Hypothalamus (tissue), 51 donors: ENCODE results near the gene SETBP1.

Experiments used
- DNase-seq, 51 donors: peaks; one replicate each; lab custom pipeline; 2025; lab: John Stamatoyannopoulos, UW

The SETBP1 gene

DNA sequence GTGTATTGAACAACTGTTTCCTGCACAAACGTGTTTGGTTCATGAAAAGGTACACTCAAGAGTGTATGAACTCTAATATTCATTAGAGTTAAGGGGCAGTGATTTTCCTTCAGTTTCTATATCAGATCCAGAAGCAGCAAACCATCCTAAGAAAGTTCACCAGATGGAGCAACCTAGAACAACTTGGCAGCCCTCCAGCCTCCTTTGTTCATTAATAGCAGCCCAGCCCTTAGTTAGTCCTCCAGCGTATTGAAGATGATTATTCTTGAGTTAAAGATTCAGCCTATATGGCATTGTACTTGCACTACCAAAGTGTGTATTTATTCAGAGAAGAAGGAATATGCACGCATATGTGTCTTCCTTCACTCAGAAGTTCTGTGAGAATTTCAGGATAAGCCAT, 365.5 kb downstream of the SETBP1 start:
- no peak for DNase-seq

DNA sequence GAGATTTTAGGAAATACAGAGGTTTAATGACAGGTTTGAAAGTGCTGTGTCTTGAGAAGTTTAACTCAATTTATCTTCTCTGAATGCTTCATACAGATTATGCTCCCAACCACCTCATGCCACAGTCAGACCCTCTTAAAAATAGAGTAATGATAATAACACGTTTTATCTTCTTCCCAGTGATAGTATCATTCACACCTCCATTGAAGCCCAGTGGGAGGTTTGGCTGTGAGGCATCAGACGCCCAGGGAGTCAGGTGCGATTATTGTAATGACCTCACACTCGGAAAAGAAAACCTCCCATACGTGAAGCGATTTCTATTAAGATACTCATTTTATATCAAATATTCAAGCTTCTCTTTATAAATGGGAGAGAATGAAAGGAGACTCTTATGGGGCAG, 366.3 kb downstream of the SETBP1 start:
- DNase-seq, result no peak

DNA sequence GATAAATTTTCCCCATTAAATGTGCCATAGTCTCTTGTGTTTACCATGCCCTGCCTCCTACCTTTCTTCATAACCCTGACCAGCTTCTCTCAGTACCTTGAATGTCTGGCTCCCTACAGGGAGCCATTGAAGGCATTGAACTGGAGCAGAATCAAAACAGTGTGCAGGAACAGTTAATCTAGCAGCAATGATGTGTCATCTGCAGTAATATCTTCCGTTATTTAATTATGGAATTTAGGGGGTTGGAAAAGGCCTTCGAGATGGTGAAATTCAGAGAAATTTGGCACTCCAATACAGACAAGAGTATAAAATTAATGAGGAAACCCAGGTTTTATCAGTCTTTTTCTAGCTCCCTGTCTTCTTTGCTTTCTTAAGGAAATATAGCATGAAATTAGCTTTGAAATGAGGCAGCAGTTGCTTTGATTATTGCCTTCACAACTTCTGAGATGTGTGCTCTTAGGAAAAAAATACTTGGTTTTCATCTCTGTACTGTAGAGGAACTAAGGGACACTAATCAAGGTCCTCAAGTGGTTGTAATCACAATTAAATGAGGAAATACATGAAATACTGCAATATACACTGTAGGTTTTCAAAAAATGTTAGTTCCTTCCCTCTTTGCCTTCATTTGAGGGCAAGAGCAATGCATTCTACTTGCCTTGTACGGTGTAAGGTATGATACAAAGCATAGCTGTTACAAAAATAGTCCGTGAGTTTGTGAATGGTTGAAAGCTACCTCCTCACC, 369.1 kb downstream of the SETBP1 start:
- DNase-seq, result no peak

DNA sequence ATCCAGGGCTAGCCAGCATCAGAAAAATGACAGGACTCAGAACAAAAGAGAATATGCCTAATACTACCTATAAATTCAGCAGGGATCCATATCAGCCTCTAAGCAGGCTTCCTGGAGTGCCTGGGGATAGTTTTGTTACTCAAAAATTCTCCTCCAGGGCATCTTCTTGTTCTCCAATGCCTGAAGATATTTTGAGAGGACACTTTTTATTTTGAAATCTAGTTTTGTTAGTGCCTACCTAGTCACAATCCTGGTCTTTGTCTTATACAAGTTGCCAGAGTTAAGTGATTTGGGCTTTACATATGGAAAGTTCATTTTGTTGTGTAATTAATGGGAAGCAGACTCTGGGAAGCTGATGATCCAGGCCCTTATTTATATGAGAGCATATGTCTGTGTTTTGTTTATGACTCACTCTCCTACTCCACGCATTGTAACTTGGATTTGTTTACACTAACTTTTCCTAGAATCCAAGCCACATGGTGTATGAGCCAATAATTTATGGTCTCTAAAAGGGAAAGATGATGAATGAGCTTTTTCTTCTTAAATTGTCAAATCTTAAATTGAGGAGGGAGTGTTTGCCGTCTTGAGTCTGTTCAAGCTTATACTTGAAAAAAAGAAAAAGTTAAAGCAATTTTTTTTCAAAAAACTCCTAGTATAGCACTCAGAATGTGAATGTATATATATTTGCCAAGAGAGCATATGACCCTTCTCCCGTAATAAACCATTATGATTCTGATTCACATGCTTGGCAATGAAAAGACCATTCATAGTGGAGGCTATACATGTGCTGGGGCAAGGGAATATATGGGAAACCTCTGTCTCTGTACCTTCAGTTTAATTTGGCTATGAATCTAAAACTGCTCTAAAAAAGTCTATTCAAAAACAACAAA, 370.3 kb downstream of the SETBP1 start:
- DNase-seq, result no peak

DNA sequence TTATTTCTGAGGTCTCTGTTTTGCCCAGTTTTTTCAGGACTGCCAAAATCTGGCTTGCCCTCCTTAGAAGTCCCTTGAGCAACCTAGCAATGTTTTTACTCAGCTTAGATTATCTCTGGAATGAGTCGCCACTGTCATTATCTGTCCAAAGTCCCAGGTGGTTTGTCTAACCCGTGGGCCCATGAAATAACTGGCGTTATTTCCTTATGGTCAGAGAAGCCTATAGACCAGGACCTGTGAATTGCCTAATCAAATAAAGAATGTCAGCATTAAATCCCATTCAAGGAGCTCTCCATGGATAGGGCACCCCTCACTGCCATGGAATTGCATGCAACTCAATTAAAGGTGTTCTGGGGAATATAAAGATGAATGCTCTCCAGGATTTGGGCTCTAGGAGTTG, 373.9 kb downstream of the SETBP1 start:
- DNase-seq, result no peak

DNA sequence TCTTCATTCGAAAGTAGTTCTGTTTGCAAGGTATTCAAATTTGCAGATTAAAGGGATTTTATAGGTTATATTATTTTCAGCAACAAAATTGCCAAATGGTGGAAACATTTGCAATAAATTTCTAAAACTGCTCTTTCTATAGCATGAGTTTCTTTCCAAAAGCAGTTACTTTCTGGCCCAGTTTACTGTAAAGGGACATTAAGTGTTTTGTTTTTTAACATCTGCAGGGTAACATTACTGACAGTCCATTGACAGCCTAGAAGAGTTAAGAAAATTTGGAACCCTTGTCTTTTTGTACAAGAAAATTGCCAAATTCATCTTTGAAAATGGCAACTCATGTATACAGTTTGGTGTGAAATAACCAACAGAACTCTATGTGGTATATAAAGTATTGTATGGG, 375.1 kb downstream of the SETBP1 start:
- DNase-seq, result no peak

DNA sequence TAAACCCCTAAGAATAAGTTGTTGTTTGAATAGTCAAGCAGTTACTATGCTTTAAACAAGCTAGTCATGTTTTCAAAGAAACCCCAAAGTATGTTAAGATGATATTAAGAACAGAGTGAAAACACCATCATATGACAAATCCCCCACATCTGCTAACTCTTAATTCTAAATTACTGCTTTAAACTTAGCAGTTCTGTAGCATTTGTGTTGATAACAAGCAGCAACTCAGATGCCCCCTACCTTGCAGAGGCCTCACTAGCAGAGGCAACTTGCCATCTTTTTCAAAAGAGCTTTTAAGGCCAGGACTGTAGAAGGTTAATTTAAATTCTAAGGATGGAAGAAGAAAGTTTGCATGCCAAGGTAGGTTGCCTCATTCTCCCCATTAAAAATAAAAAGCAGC, 376.2 kb downstream of the SETBP1 start:
- no peak for DNase-seq

DNA sequence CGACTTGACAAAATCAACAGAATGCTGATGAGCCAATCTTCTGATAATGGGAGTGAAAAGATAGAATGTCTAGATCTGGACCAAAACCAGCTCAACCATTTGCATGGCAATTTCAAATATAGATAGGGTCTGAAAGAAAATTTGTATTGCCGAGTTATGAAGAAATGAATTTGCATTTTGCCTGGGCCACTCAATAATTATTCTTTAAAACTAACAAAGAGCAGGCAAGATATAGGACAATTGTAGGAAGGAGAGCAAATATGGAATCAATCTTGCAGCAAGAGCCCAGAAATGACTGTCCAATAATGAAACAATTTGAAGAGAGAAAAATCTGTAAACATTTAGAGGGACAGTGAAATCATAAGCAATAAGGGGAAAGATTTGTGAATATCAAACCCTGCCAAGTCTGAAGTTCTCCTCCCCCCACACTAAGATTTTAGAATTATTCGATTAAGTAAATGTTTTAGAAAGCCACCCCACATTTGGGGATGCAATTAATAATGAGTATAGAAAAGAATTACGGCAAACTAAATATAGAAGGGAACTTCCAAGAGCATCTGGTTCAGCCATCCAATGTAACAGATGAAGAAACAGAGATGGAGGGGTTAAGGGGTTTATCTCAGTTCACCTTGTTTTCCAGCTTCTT, 377.4 kb downstream of the SETBP1 start:
- no peak for DNase-seq

DNA sequence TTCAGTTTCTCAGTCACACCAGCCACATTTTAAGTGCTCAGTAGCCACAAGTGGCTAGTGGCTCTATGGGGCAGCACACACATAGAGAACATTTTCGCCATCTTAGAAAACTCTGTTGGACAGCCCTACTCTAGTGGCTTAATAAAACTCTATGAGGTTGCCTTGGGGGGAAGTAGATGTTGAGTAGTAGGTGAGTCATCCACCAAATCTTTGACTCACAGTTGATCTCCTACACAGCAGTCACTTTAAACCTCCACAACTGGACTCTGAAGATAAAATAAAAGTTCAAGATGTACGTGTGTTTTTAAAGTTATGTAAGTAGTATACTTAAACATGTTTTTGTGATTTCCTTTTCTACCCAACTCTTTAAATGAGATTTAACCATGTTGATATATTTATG, 379.0 kb downstream of the SETBP1 start:
- DNase-seq, result no peak

DNA sequence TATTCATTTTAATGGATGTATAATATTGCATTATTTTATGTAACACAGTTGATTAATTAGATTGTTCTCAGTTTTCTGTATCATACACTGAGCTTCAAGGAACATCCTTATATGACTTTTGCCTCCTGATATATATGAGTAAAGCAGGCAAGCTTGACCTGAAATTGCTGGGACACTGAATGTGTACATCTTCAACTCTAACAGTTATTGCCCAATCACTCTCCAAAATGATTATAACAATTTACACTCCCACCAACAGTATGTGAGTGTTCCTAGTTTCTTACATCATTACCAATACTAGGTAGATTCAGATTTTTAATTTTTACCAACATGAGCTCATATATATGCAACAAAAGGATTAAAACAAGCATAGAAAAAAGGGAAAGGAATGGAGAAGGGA, 379.4 kb downstream of the SETBP1 start:
- no peak for DNase-seq

DNA sequence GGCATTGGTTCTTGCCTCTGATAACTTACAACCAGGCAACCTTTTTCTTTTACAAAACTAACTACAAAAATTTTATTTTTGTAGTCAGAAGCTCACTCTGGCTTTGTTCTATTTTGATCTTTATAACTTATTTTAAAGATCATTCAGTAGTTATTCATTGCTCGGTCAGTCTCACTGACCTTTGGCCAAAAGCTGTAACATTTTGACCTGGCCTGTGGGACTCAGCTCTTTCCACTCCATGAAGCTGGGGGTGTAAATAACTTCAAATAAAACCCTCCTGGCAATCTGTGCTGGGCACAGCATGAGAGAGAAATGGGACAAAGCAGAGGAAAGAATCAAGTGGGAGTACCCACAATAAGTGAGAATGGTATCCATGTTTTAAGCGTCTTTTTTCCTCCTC, 380.7 kb downstream of the SETBP1 start:
- DNase-seq, result no peak

DNA sequence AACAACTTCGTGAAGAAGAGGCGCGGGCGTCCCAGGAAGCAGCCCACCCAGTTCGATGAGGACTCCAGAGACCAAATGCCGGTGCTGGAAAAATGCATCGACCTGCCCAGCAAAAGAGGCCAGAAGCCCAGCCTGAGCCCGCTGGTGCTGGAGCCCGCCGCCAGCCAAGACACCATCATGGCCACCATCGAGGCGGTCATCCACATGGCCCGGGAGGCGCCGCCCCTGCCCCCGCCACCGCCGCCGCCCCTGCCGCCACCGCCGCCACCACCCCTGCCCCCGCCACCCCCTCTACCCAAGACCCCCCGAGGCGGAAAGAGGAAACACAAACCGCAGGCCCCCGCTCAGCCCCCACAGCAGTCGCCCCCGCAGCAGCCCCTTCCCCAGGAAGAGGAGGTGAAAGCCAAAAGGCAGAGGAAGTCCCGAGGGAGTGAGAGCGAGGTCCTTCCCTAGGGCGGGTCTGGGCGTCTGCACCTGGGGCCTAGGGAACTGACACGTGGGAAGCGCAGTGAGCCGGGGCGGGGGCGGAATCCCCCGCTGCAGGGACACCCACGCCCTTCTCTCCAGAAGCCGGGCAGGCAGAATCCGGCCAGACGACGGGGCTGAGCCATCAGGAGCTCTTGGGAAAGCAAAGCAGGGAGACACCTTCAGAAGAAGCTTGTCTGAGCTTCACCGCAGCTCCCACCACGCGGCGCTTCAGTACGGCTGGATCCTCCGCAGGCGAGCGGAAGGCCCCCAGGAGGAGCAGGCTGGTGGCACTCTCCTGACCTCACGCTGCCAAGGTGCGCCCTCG, 382.8 kb downstream of the SETBP1 start:
- no peak for DNase-seq

DNA sequence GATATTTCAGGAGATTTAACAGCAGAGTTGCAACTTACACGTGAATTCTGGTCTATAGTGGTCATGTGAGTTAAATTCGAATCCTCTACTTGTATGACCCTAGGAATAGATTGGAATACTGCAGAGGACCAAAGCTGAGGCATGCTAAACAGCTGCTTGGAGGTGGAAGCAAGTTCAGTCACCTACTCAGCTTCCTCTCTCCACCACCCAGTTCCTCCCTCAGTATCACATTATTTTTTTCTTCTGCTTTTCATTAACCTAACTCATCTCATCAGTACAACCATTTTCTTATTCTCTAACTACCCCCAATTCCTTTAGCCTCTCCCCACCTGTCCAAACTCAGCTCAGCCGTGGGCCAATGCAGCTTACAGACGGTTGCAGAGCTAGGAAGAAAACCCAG, 385.5 kb downstream of the SETBP1 start:
- no peak for DNase-seq

DNA sequence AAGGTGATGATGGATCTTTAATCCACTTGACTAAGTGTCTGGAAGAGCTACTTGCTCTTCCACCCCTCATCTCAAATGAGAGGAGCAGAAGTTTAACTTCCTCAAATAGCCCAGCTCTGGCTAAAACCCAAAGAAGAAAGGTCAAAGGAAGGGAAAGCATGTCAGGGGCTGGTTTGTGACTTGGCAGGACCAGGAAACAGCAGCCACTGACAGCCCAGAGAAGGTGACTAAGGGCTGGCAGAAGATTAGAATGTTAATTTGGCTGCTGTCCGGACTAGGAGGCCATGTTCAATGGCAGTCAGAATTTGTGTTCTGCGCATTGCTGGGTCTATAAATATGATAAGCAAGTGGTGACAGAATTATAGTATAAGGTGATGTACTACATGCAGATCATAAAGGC, 386.2 kb downstream of the SETBP1 start:
- no peak for DNase-seq

DNA sequence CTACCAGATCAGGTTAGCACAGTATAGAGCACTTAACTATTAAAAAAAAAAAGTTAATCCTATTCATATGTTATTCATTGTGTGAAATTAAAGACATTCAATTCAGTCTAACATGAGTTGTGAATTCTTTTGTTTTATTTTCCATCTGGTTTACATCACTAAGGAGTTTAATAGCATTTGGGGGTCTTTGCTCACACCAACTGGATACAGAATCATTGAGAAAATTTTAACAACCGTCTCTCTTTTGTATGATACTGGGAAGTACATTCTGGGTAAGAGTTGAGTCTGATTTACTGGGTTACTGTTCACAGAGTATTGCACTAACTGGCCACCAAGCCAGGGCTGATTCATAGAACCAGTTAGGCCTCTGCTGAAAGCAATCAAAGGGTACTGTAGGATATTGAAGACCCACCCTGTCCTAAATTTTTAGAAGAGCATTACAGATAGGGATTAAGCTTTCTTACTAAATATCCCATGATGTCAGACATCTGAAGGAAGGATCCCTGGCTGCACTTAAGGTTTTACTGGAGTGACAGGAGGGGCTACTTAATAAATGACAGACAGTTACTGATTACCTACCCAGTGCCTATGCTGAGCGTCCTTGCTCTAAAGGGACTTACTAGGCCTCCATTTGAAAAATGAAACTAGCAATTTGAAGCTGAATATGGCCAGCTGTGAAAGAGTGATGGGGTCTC, 387.9 kb downstream of the SETBP1 start:
- no peak for DNase-seq

DNA sequence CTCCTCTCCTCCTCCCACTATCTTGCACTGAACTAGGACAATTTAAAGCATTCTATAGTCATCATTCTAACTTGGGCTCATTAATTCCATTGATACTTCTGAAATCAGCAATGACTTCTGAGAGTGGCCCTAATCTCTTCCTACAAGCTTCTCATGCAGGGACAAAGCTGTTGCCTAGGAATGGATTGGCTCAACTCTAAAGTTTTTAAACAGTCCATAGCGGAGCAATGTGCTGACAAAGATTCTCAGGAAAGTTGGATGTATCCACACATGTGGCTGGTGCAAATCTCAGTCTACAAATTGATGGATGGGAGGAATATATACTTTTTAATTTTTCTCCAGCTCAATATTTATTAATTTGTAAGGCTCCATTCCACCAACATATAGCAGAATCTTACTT, 388.9 kb downstream of the SETBP1 start:
- no peak for DNase-seq

DNA sequence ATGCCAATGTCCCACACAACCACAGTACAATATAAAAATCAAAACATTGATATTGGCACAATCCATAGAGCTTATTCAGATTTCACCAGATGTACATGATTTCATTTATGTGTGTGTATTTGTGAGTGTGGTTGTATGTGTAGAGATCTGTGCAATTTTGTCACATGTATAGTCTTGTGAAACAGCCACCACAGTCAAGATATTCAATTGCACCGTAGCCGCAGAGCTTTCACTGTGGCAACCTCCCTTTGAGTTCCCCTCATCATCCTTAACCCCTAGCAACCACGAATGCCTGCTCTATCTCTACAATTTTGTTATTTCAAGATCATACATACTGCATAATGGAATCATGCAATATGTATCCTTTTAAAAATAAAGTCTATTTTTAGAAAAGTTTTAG, 391.3 kb downstream of the SETBP1 start:
- no peak for DNase-seq

DNA sequence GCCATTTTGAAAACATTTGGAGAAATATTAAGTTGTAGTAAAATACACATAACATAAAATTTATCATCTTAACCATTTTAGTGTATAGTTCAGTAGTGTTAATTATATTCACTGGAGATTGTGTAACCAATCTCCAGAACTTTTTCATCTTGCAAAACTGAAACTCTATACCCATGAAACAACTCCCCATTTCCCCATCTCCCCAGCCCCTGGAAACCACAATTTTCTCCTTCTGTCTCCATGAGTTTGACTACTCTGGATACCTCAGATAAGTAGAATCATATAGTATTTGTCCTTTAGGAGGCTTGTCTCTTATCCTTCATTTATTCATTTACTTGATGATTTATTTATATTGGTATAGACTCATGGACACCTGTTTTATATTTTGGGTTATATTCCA, 392.9 kb downstream of the SETBP1 start:
- no peak for DNase-seq

DNA sequence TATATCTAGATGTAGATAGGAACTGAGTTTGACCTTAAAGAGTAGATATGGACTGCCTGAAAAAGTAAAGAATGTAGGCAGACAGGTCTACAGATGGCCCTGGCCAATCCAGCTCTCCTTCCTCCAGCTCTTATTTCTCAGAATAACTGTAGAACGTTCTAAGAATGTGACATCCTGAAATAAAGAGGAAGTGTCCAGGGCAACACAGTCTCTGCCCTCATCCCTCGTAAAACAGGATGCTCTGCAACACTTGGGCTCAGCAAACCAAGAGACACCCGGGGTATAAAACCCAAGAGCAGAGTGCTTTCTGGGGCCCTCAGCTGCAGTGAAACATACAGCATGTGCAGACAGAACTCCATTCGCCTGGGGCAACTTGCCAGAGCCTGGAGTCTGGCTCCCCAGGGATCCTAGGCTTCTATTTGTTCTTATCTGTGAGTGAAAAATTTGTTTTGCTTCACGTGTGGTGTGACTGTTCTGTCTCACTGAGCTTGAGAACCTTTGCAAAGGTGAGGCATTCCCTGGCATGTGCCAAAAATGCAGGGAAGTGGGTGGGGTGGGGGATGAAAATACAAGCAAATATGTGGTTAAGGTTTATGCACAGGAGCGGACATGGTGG, 401.0 kb downstream of the SETBP1 start:
- DNase-seq, result no peak
